ENCODE data around the gene CNGB1. TPM values are rescaled to one million over a fixed set of nuclear protein-coding genes. Genes with fewer than 3 reads are reported as not detected.

CNGB1 gene
- total RNA-seq, 1 experiment from 2014 or later, result not detected

GRCh38 chr16:57900796-57901479 lies 70.0 kb downstream of the CNGB1 start:
- Histone ChIP-seq H3K4me3 (ENCODE audit: low read depth, low read length, poor library complexity, severe bottlenecking) (no peak overlapping the region), H3K4me1 (ENCODE audit: insufficient read depth, low read length, poor library complexity, severe bottlenecking) (no peaks in the 10 kb centered on the region), H3K9me3 (ENCODE audit: low read depth, low read length, poor library complexity, severe bottlenecking) (no peaks in the 10 kb centered on the region), H3K27ac (ENCODE audit: low read depth, low read length, poor library complexity, severe bottlenecking) (no peak overlapping the region), H3K36me3 (ENCODE audit: insufficient read depth, low read length, poor library complexity, severe bottlenecking) (no peaks in the 10 kb centered on the region), H3K27me3 (replicated peaks; ENCODE audit: insufficient read depth, low read depth, low read length, poor library complexity) (no peaks in the 10 kb centered on the region)
- ChIA-PET CTCF (no interaction called here), POLR2A (ENCODE audit: low non-redundant PET) (no interaction called here)
- intact Hi-C loops (cut with micrococcal nuclease; ENCODE audit: unreplicated experiment), result no loop called here
- no TSS peak for BruUV-seq (replicated peaks)
- no peak for TF ChIP-seq CTCF (conservative IDR thresholded peaks at IDR 0.05; ENCODE audit: low read depth, low read length)
- TF ChIP-seq EZH2 (IDR thresholded peaks at IDR 0.05; ENCODE audit: borderline replicate concordance, low read depth, low read length, poor library complexity, severe bottlenecking), result no peak
- DNase-seq (ENCODE audit: low spot score), result no peak

- Histone ChIP-seq H3K27me3 (replicated peaks; ENCODE audit: insufficient read depth, low read depth, low read length, poor library complexity) (no peaks in the 10 kb centered on the region), H3K4me1 (ENCODE audit: insufficient read depth, low read length, poor library complexity, severe bottlenecking) (no peaks in the 10 kb centered on the region), H3K9me3 (ENCODE audit: low read depth, low read length, poor library complexity, severe bottlenecking) (no peaks in the 10 kb centered on the region), H3K4me3 (ENCODE audit: low read depth, low read length, poor library complexity, severe bottlenecking) (no peak overlapping the region), H3K27ac (ENCODE audit: low read depth, low read length, poor library complexity, severe bottlenecking) (no peak overlapping the region), H3K36me3 (ENCODE audit: insufficient read depth, low read length, poor library complexity, severe bottlenecking) (no peaks in the 10 kb centered on the region)
- TF ChIP-seq CTCF (conservative IDR thresholded peaks at IDR 0.05; ENCODE audit: low read depth, low read length), result peak; percentile 94
- TF ChIP-seq EZH2 (IDR thresholded peaks at IDR 0.05; ENCODE audit: borderline replicate concordance, low read depth, low read length, poor library complexity, severe bottlenecking), result no peak
- peak; percentile 79 for DNase-seq (ENCODE audit: low spot score)
- CTCF ChIA-PET, result interaction anchor here (0.5 to 1.1 kb wide), 3 partner anchors 100 to 404 kb away, joined by 3 to 7 read pairs (median 3); no protein-coding TSS in a partner anchor
- intact Hi-C loops (cut with micrococcal nuclease; ENCODE audit: unreplicated experiment), result loop anchor here (1.0 to 5.0 kb wide), 3 partner anchors 105 to 407 kb away; no protein-coding TSS in a partner anchor
- no TSS peak for BruUV-seq (replicated peaks)
- POLR2A ChIA-PET (ENCODE audit: low non-redundant PET), result no interaction called here
Measured at GRCh38 chr16:57899771-57900661, 70.9 kb downstream of the CNGB1 start.

GRCh38 chr16:57898961-57899360 lies 72.0 kb downstream of the CNGB1 start:
- no peak for TF ChIP-seq EZH2 (IDR thresholded peaks at IDR 0.05; ENCODE audit: borderline replicate concordance, low read depth, low read length, poor library complexity, severe bottlenecking)
- no peak for TF ChIP-seq CTCF (conservative IDR thresholded peaks at IDR 0.05; ENCODE audit: low read depth, low read length)
- H3K36me3 ChIP-seq (ENCODE audit: insufficient read depth, low read length, poor library complexity, severe bottlenecking), result no peaks in the 10 kb centered on the region
- no peak overlapping the region for H3K27ac ChIP-seq (ENCODE audit: low read depth, low read length, poor library complexity, severe bottlenecking)
- intact Hi-C loops (cut with micrococcal nuclease; ENCODE audit: unreplicated experiment), result loop anchor here (1.0 to 5.0 kb wide), 3 partner anchors 106 to 408 kb away; no protein-coding TSS in a partner anchor
- H3K27me3 ChIP-seq (replicated peaks; ENCODE audit: insufficient read depth, low read depth, low read length, poor library complexity), result no peaks in the 10 kb centered on the region
- POLR2A ChIA-PET (ENCODE audit: low non-redundant PET), result no interaction called here
- DNase-seq (ENCODE audit: low spot score), result no peak
- CTCF ChIA-PET, result interaction anchor here (1.0 to 1.1 kb wide), 2 partner anchors 101 to 104 kb away, joined by 3 read pairs; no protein-coding TSS in a partner anchor
- H3K4me3 ChIP-seq (ENCODE audit: low read depth, low read length, poor library complexity, severe bottlenecking), result no peak overlapping the region
- no TSS peak for BruUV-seq (replicated peaks)
- H3K9me3 ChIP-seq (ENCODE audit: low read depth, low read length, poor library complexity, severe bottlenecking), result no peaks in the 10 kb centered on the region
- H3K4me1 ChIP-seq (ENCODE audit: insufficient read depth, low read length, poor library complexity, severe bottlenecking), result no peaks in the 10 kb centered on the region

Data from A673 (cell line).